GOT3 (cell line): Measurements from ENCODE around the gene CTSF.
"Not testable (repeated sequence)": the region's sequence is repeated elsewhere in the genome, so short reads cannot be mapped to it uniquely, and the experiment has no call there.

Source experiments
- DNase-seq: peaks from one replicate; lab custom pipeline; 2025; ENCODE audit warnings: mixed read lengths; lab: John Stamatoyannopoulos, UW

Gene CTSF

DNA sequence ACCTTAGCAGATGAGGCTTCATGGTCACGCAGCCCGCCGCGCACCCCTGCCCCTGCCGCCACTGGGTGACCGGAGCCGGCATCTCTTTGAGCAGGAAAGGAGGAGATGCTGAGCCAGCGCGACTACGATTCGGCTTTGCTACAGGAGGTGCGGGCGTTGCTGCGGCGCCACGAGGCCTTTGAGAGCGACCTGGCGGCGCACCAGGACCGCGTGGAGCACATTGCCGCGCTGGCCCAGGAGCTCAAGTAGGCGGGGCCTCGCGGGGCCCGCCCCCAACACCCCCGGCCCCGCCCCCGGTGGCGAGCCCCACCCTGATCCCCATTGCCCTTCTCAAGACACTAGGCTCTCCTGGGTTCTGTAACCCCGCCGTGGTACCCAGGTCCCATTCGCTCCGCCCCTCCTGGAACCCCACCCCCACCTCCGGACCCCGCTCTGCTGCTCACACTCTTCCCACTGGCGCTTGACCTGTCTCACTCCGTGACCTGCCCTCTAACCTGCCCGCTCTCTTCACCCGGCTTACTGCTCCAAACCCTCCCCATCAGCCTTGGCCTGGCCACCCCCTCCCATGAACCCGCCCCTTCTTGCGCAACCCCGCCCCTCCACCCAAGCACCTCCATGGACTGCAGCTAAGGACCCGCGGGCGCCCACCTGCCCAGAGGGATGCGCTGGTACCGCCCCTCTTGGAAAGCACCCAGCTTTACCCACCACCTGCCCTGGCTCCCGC is 9.1 kb downstream of the CTSF start:
- no peak for DNase-seq

DNA sequence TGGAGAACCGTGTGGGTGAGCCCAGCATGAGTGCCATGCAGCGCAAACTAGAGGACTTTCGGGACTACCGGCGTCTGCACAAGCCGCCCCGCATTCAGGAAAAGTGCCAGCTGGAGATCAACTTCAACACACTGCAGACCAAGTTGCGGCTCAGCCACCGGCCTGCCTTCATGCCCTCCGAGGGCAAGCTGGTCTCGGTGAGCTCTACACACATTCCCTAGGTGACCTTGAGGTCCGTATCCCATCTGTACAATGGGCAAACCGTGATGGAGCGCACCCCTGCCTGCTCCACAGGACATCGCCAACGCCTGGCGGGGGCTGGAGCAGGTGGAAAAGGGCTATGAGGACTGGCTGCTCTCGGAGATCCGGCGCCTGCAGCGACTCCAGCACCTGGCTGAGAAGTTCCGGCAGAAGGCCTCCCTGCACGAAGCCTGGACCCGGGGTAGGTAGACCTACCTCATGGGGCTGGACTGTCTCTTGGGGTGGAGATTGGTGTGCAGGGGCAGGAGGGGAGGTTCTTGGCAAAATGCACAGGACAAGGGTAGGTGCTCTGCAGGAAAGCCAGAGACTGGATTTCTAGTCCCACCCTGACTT is 10.6 kb downstream of the CTSF start:
- no peak for DNase-seq

DNA sequence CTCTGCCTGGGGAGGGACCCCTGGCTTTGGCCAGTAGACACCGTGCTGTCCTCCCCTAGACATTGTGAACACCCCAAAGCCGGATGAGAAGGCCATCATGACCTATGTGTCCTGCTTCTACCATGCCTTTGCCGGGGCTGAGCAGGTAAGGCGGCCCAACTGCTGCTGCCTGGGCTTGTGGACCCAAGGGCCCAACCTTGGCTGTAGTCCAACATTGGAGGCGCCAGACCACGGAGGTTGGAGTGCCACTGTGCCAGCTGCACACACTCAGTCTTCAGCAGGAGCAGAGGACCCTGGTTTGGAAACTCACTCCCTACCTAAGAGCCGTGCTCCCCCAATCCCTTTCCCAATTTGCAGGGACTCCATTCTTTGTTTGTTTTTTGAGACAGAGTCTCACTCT is 12.3 kb downstream of the CTSF start:
- DNase-seq, result no peak

DNA sequence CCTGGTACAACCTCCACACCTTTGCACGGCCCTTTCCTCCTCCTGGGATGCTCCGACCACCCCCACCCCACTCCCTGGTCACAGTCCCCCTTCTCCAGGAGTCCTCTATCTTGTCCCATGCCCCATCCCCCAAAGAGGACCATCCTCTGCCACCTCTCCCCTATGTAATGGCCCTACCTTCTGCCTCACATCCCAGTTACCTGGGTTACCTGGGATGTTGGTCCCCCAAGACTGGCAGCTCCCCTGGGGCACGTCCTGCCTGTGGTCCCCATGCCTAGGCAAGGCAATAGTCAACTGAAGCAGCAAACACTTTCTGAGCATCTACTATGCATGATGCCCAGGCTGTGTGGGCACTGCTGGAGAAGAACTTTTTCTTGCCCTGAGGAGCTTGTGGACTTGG is 13.0 kb downstream of the CTSF start:
- no peak for DNase-seq

DNA sequence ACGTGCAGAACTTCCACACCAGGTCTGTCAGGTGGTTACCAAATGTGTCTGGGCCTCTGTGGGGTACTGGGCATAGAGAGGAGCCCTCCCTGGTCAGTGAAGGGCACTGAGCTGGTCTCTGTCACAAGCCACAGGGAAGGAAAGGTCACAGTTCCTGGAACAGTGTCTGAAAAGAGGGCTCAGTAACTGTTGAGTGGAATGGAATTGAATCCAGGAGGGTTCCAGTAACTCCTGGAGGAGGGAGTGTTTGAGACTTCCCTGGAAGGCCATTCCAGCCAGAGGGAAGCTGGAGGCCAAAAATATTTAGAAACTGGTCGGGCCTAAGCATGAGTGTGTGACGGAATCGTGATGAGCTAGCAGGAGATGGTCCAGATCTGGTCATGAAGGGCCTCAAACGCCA is 13.8 kb downstream of the CTSF start:
- DNase-seq, result no peak

DNA sequence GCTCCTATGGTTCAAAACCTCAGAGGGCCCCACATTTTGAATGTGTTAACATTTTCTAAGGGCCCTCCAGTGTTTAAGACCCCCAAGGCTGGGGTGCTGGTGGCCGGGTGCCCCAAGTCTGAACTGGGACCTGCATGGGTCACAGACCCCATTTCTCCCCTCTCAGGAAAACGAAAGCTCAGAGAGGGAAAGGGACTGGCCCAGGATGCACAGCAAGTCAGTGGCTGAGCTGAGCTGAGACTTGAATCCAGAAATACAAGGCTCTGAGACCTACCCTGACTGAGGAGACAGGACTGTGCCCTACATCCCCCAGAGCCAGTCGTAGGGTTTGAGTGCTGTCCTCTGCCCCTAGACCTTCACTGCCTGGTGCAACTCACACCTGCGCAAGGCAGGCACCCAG is 17.5 kb downstream of the CTSF start:
- DNase-seq, result no peak

DNA sequence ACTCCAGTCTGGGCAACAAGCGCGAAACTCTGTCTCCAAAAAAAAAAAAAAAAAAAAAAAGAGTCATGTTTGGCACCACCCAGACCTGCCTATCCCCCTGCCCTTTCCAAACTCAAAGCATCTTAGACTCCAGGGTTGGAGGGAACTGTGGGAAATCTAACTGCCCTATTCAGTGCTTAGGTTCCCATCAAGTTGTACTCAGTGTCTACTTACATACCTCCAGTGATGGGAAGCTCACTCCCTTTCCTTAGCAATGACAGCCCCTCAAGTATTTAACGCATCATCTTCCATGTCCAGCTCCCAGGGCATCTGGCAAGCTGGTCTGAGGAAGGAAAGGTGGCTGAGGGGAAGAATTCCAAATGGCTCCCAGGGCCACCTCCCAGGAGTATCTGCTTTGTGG is 18.7 kb downstream of the CTSF start:
- DNase-seq, result no peak

DNA sequence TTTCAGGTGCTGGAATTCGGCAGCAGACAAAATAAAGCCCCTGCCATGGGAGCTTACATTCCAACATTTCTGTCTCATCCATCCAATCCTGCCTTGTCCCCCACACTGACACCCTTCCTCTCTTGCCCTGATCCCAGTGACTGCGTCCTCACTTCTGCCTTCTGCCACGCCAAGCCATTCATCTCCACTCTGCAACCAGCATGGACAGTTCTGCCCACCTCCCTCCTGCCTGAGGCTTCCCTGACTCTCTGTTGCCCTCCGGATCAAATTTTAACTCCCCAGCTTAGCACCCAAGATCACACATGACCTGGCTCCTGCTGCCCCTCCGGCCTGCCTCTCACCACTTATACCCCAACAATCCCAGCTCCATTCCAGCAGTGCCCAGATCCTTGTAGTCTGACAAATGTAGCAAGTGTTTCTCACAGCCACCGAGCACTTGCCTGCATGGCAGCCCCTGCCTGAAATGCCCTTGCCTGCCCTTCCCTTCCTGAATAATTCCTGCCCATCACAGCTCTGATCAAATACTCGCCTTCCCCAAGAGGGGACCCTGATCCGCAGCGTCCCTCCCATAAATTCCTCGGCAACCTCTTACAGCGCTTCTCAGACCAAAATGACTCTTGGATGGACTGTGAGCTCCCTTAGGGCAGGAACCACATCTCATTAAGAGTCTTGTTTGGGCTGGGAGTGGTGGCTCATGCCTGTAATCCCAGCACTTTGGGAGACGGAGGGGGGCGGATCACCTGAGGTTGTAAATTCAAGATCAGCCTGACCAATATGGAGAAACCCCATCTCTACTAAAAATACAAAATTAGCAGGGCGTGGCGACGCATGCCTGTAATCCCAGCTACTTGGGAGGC is 19.4 kb downstream of the CTSF start:
- DNase-seq, result no peak

DNA sequence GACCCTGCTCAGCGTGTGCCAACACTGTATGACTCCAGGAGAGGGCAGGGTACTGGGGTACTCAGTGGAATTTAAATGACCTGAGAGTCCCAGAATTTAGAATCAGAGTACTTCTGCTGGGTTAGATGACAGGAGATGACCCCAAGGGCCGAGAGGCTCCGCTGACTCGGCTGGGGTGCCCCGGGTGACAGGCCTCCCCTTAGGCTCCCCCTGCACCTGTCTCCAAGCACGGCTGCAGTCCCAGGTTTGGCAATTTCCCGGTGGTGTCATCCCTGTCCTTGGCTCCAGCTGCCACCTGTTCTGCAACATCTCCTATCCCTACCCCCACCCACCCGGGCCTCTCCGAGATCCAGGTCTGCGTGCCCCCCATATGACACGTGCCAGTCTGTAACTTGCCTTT is 20.4 kb downstream of the CTSF start:
- no peak for DNase-seq

DNA sequence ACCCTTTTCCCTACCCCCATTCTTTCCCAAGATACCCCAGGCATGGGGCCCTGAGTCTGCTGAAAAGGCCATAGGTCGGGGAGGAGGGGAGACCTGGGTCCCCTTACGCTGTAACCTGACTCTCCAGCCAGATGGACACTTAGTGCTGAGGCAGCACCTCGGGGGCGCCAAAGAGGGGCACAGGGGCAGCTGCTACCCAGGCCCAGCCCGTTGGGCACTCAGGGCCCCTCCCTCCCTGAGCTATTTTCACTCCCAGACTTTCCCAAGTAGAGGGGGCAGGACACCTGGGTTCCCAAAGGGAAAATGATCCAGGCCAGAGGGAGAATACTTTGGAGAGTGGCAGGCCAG is 20.8 kb downstream of the CTSF start:
- DNase-seq, result no peak

DNA sequence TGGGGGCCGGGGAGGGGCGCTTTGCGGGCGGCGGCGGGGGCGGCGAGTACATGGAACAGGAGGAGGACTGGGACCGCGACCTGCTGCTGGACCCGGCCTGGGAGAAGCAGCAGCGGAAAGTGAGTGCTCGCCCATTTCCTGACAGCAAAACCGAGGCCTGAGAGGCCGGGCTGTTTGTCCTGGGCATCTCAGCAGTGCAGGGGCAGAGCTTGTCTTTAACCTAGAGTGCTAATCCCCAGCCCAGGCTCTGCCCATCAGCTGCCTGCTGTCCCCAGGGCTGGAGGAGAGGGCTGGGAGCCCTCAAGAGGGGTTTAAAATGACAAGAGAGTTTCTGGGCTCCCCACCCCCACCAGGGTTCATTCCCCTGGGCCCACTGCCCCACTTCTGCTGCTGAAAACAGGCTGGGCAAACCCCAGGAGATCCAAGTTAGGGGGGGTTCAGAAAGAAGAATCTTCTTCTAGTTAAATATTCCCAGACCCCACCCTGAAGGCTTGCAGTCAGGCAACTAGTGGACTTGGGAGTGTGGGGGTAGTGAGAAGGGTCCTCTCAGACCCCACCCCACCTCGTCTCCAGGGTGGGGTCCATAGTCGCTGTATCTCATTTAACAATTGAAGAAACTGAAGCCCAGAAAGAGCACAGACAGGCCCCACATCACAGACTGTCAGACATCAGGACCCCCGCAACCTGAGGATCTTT is 21.3 kb downstream of the CTSF start:
- DNase-seq, result no peak

DNA sequence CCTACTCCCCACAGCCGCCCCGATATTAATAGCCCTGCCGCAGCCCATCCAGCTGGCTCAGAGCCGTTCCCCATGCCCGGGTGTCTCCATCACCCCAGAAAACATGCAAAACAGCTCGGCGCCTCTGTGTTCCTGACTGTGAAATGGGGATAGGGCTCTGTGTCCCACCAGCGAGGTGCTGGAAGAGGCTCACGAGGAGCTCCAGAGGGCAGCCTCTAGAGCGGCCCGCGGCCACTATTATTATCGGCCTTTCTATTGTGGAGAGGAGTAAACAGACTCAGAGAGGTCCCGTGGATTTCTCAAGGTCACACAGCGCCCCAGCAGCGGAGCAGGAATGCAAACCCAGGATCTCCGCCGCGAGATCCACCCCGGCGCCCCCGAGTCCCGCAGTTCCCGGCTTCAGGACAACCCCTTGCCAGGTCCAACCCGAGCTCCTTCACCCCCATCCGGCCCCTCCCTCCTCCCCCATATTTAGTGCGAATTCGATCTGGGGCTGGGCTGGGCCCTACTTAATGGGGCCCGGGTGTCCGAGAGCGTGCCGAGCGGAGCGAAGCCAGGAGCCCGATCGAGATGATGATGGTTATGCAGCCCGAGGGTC is 21.9 kb downstream of the CTSF start, which contains the start of gene ACTN3:
TSS of gene ACTN3 (plus strand) at position 536 of the 598 bp plus-strand sequence. CDS start at position 571, 35 bp downstream.
- no peak for DNase-seq

DNA sequence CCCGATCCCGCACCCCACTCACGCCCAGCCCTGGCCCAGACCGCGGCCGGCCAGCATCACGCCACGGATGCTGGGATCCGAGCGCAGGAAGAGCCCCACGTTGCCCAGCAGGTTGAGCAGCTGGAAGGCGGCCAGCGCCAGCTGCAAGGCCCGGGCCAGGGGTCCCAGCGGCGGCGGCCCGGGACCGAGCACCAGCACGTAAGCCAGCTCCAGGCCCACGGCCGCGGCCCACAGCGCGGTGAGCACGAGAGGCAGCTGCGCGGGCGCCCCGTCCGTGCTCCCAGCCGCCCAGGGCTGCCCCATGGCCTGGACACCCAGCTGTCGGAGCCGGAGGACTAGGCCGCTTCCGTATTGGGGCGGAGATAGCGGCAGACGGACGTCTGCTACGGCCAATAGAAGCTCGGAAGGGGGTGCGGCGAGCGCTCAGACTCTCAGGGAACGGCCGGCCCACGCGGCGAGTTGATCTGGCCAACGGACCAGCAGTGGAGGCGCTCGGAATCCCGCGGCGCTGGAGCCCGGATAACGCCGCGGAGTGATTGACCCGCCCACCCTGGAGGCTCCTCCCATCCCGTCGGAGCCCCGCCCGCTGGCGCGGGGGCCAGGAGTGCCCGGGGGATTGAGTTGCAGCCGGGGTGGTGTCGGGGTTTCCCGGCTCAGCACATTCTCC is 22.6 kb downstream of the CTSF start, which contains the start of gene ZDHHC24:
TSS of gene ZDHHC24 (minus strand) at position 348 of the 667 bp plus-strand sequence. CDS start at position 303, 45 bp downstream.
- peak; percentile 93 for DNase-seq

DNA sequence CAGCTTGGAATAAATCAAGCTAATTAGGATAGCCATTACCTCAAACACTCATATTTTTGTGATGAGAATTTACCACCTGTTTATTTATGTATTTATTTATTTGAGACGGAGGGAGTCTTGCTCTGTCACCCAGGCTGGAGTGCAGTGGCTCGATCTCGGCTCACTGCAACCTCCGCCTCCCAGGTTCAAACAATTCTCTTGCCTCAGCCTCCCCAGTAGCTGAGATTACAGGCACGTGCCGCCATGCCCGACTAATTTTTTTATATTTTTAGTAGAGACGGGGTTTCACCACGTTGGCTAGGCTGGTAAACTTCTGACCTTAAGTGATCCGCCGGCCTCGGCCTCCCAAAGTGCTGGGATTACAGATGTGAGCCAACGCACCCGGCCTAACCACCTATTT is 23.5 kb downstream of the CTSF start:
- DNase-seq, result not testable (repeated sequence)

DNA sequence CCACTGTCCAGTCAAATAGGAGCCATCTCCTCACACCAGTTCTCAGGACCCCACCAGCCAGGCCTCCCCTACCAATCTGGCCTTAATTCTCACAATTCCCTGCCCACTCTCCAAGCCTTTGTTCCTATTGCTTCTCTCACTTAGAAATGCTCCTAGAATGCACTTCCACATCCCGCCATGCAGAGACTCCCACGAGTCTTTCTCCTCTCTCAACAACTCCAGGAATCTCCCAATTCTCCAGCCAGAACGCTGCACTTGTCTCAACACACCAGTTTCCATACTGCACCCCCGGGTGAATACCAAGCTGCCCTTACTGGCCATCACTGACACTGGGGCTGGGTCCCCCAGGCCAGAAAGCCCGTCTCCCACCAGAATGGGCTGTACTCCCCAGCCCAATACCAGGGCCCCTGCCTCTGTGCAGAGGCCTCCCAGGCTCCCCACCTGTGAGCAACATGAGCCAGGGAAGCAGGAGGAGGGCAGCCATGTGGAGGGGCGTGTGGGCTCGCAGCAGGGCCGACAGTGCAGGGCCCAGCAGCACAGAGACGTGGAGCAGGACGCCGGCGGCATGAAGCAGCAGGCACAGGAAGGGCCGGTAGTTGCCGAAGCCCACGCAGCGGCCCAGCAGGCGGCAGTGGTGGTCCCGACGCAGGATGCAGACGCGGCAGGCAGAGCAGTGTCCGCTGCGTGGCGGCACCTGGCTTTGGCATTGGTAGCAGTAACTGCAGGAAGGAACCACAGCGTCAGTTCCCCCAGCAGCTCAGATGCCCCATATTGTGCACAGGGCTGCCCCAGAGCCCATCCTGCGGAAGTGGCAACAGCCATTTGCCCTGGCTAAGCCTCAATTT is 24.9 kb downstream of the CTSF start:
- DNase-seq, result no peak

DNA sequence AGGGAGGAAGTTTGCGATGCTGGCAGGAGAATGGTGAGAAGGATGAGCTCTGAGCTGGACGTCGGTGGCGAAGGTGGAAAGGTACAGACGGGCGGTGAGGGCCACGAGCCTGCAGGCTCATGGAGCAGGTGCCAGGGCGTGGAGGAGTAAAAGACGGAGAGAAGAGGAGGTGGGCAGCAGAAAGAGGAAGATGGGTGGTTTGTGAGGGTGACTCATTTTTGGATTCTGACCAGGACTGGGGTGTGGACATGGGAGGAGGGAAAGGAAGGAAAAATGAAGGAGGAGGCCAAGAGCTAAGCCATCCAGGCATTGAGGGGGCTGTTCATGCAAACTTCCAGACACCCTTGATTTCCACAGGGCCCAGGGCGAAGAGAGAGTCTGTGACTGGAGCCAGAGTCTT is 26.0 kb downstream of the CTSF start:
- DNase-seq, result no peak

DNA sequence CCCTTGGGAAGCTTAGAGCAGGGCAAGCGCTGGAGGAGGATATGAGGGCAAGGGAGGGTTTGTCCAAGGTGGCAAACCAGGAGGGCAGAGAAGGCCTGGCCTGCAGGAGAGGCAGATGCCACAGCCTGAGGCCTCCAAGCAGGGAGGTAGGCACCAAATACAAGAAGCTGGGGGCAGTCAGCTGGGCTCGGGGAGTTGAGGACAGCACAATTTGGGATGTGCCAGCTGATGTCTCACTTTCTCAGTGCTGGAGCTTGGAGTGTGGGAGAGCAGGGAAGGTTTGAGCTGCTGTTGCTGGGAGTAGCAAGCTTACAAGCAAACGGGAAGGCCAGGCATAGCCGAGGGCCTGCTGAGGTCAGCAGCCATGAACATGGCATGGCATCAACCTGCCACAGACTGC is 26.5 kb downstream of the CTSF start:
- DNase-seq, result no peak

DNA sequence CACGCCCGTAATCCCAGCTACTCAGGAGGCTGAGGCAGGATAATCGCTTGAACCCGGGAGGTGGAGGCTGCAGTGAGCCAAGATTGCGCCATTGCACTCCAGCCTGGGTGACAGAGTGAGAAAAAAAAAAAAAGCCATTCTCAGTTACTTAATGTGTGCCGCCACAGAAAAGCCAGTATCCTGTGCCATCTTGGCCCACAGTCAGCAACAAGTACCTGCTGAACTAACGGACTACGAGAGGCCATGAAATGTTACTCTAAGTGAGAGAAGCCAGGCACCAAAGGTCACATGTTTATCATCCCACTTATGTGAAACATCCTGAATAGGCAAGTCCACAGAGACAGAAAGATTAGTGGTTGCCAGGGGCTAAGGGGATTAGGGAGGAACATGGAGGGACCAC is 27.8 kb downstream of the CTSF start:
- not testable (repeated sequence) for DNase-seq

DNA sequence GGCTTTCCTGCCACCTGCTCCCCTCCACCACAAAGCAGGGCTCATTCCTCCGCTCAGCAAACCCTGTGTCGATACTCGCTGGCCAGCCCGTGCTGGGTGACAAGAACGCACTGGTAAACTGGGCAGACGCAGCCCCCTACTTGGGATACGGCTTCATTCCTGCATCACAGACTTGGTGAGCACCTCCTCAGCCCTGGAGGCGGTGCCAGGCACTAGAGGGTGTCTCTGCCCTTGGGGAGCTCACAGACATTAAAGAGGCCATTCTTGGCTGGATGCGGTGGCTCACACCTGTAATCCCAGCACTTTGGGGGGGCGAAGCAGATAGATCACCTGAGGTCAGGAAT is 28.6 kb downstream of the CTSF start:
- no peak for DNase-seq

DNA sequence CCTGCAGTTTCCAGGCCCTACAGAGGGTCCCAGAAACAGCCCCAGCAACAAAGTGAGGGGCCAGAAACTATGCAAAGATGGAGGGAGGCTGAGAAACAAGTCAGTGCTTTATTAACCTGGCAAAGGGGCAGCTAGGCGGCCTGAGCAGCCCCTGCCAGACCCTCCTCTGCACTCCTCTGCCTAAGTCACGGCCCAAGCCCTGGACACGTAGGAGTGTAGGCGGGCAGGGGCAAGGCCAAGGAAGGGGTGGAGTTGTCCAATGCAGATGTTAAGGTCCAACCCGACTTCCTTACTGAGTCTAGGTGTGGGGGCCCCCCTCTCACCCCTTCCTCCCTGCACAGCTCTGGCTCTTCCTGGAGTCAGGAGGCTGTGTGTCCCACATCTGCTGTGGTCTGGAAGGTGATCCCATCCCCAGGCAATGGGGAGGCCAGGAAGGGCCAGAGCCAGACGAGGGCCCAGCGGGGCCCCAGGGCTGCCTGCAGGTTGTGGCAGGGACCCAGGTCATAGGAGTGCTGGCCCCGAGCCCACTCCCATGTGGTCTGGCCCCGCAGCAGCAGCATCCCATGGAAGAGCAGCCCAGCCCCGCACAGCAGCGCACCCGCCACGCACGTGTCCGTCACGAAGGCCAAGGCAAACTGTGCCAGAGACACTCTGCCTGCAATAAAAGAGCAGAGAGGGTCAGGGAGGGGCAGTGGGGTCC is 29.1 kb downstream of the CTSF start:
- DNase-seq, result no peak
